Heart right ventricle (tissue), 16 donors: Measurements from ENCODE around the gene WASHC4. TPM values are rescaled to one million over a fixed set of nuclear protein-coding genes. Genes with fewer than 3 reads are reported as not detected.

Source experiments
- ATAC-seq, 8 donors: fragments of 200-7000 bp; cut with Tn5 transposase; one replicate each; pipeline ENCODE4 v1.9.1; 2020; ENCODE audit warnings: mild to moderate bottlenecking in 8 of 8, moderate library complexity in 8 of 8, moderate number of reproducible peaks in 1 of 8
- DNase-seq, 2 donors: peaks; one replicate each; pipeline ENCODE4 v3.0.0-alpha.2; 2020
- H3K27ac ChIP-seq, 10 donors: fragments of 200-600 bp; sonication (generic) in 2 of 10; one replicate each; pipeline versions ENCODE4 v1.5.0 to v1.8.0; 2020 to 2022; ENCODE audit warnings: mild to moderate bottlenecking in 3 of 10
- H3K27me3 ChIP-seq, 7 donors: fragments of 200-600 bp; one replicate each; pipeline ENCODE4 v1.8.0; 2021 to 2022; ENCODE audit warnings: mild to moderate bottlenecking in 2 of 7
- H3K36me3 ChIP-seq, 9 donors: fragments of 200-600 bp; sonication (generic) in 1 of 9; one replicate each; pipeline versions ENCODE4 v1.5.0 to v1.8.0; 2020 to 2022; ENCODE audit warnings: mild to moderate bottlenecking in 2 of 9
- H3K4me1 ChIP-seq, 9 donors: fragments of 200-600 bp; sonication (generic) in 1 of 9; one replicate each; pipeline versions ENCODE4 v1.5.0 to v1.8.0; 2020 to 2022; ENCODE audit warnings: mild to moderate bottlenecking in 4 of 9
- H3K4me3 ChIP-seq, 10 donors: fragments of 200-600 bp; sonication (generic) in 2 of 10; one replicate each; pipeline versions ENCODE4 v1.5.0 to v1.8.0; 2020 to 2022; ENCODE audit warnings: mild to moderate bottlenecking in 7 of 10, moderate library complexity in 2 of 10
- H3K9me3 ChIP-seq, 11 donors: fragments of 200-600 bp in 10 of 11; sonication (generic) in 2 of 11; one replicate each; pipeline versions ENCODE4 v1.5.0 to v1.8.0; 2013 to 2022; ENCODE audit warnings: mild to moderate bottlenecking in 2 of 11, control low read depth in 1 of 11, moderate library complexity in 1 of 11
- WGBS, 2 donors: extraction: QIAGEN DNeasy Blood & Tissue Kit; methylation state at CpG; one replicate each; pipeline ENCODE4 v1.1.7; 2013; ENCODE audit warnings: inconsistent platforms in 1 of 2; 5-methylcytosine and 5-hydroxymethylcytosine counted together
- intact Hi-C, 10 donors: fragments of 100-400 bp; cut with DNase I; formaldehyde crosslinking; loops; one replicate each; pipeline versions ENCODE4 v1.11.1 to v1.14.2; 2022
- polyA plus RNA-seq, 2 donors: library from polyadenylated mRNA; stranded (reverse); fragments of 200-250 nt; gene quantifications; one replicate each; pipeline ENCODE4 v1.2.3, GENCODE V29; 2013
- total RNA-seq, 10 donors: library from RNA; stranded (reverse); fragmentation: NEBNext Ultra II Directional in 3 of 10; extraction: Animal tissue kit (Norgen Biotek cat#: 25700) in 3 of 10; gene quantifications; one replicate each; pipeline versions ENCODE4 v1.2.1 to v1.2.4, GENCODE V29; 2021 to 2023
- TF ChIP-seq, protein P1 (sequence below), 9 donors: fragments of 200-600 bp; sonication (generic) in 2 of 9; IDR thresholded peaks; one replicate each; pipeline versions ENCODE4 v1.5.0 to v1.8.0; 2021 to 2022; ENCODE audit warnings: antibody characterized with exemption in 9 of 9, mild to moderate bottlenecking in 5 of 9, moderate library complexity in 1 of 9
- donor health status: Arrhythmogenic right ventricular cardiomyopathy.
- donor health status: ischemic (EF 13 %, LVEDD 7.1; RV severe dilation, severe dysfunction).
- donor health status: healthy with polysubstance abuse.
- donor health status: DM: no; HTN: yes; CAD: no.
- donor health status: DM: no; HTN: no; CAD: no.
- donor health status: ischemic (EF 25% LVEDD 6.9; RV normal size, moderate dysfunction).
- donor health status: ischemic (EF 25% LVEDD 5.7; RV mildly dilated, moderate dysfunction).
- donor health status: healthy.
- donor health status: DM: yes; HTN: yes; CAD: no.
- donor health status: Ischemic cardiomyopathy.
- donor health status: ischemic (EF 35%, LVEDD 5.7; RV mildly dilated, moderate dysfunction).
- donor health status: nonischemic (EF 11% LVEDD 7.7; RV severe dilation, severe dysfunction).
- donor health status: DM: yes; HTN: yes; CAD: no.
- donor health status: PGD.
- donor health status: ischemic (EF 29% LVEDD 5.4; RV normal size, mild dysfunction).
- donor health status: nonischemic (EF 23%, LVEDD 6.1; RV moderate dilation, normal function).

Gene WASHC4
- total and polyA plus RNA-seq, 12 donors = 7.2 to 31.8 (median 23.8) TPM

DNA sequence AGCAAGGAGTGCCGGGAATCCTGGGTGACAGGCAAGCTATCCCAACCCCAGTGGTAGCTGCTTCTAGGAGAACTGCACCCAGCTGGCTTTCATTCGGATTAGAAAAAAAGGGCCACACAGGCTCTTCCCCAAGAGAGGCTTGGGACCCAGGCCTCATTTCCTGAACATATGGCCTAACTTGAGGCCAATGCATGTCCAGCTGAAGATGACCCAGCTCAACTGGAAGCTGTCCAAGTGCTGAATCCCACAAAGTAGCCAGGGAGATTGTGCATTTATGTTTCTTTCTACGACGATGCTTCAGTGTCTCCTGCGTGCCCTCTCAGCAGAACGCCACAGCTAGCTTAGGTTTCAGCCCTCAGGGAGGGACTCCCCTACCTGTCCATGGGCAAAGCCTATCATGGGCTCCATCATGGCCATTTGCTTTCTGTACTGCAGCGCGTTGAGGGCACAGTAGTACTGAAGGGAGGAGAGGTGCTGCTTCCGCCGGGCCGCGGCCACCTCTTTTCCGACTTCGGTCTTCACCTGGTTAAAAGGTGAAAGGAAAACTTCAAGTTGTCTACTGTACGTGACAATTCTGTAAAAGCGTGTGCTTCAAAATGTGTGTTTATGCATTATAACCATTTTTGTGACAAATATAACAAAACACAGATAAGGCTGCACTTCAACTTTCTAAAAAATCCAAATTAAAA lies 99.3 kb downstream of the WASHC4 start:
- no peaks in the 10 kb centered on the region for H3K27me3 ChIP-seq
- TF ChIP-seq, protein P1, sequence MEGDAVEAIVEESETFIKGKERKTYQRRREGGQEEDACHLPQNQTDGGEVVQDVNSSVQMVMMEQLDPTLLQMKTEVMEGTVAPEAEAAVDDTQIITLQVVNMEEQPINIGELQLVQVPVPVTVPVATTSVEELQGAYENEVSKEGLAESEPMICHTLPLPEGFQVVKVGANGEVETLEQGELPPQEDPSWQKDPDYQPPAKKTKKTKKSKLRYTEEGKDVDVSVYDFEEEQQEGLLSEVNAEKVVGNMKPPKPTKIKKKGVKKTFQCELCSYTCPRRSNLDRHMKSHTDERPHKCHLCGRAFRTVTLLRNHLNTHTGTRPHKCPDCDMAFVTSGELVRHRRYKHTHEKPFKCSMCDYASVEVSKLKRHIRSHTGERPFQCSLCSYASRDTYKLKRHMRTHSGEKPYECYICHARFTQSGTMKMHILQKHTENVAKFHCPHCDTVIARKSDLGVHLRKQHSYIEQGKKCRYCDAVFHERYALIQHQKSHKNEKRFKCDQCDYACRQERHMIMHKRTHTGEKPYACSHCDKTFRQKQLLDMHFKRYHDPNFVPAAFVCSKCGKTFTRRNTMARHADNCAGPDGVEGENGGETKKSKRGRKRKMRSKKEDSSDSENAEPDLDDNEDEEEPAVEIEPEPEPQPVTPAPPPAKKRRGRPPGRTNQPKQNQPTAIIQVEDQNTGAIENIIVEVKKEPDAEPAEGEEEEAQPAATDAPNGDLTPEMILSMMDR (IDR thresholded peaks at IDR 0.05) = no peak
- intact Hi-C loops = no loop called here
- H3K36me3 ChIP-seq = peaks cover 0 to 100% (median 45%) of the 10 kb centered on the region in 9 donors
- 89 to 91% methylated on average over 16 of the region's 16 CpGs for WGBS, 2 donors
- H3K4me3 ChIP-seq = no peak overlapping the region
- DNase-seq (no peak), ATAC-seq (no peak)
- H3K9me3 ChIP-seq = no peaks in the 10 kb centered on the region
- H3K27ac ChIP-seq = no peak overlapping the region
- peaks cover 0 to 6% (median under 1%) of the 10 kb centered on the region in 9 donors for H3K4me1 ChIP-seq

DNA sequence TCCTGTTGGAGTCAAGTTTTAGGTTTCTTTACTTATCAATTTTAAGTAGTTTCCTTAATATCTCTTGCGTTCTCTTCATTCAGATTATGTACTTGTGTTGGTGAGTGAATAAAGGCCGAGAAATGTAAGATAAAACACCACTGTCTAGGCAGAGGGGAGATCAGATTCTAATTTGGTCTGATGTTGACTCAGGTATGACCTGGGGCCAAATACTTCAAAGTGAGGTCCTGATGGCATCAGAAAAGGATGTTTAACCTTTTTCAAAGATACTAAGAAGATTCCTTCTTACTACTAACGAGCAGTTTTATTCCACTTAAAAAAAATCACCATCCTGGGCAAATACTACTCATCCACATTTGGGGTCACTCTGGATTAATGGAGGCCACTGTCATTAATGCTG lies 101.6 kb downstream of the WASHC4 start:
- Histone ChIP-seq H3K9me3 (no peaks in the 10 kb centered on the region), H3K27me3 (no peaks in the 10 kb centered on the region), H3K4me3 (no peak overlapping the region), H3K27ac (no peak overlapping the region), H3K36me3 (peaks cover 0 to 98% (median 36%) of the 10 kb centered on the region in 9 donors), H3K4me1 (no peaks in the 10 kb centered on the region)
- ATAC-seq (no peak), DNase-seq (no peak)
- intact Hi-C loops = no loop called here
- TF ChIP-seq, protein P1 (IDR thresholded peaks at IDR 0.05) = no peak
- WGBS, 2 donors = 93% methylated on average over 3 of the region's 3 CpGs

DNA sequence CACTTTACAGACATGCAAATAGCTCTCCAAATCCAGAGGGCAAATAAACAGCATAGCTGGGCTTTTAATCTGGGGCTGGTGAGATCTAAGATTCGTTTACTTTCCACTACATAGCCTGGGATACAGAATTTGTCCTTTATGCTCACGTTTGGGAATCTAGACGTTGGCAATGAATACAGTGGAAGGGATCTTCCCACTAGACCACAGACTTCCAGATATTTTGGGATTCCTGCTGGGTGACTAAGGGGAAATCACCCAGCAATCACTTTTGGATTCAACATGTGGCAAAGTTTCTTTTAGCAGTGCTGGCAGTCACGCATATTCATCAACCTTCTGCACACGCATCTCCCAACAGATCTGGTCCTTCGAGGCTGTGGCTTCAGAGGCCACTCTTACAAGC lies 104.9 kb downstream of the WASHC4 start:
- Histone ChIP-seq H3K27me3 (no peaks in the 10 kb centered on the region), H3K4me1 (peaks cover 0 to 8% (median 0%) of the 10 kb centered on the region in 9 donors), H3K36me3 (peaks cover 0 to 98% (median 28%) of the 10 kb centered on the region in 9 donors), H3K9me3 (no peaks in the 10 kb centered on the region), H3K4me3 (no peak overlapping the region), H3K27ac (no peak overlapping the region)
- ATAC-seq (no peak), DNase-seq (no peak)
- intact Hi-C loops = no loop called here
- 88 to 91% methylated on average over 6 of the region's 6 CpGs for WGBS, 2 donors
- TF ChIP-seq, protein P1 (IDR thresholded peaks at IDR 0.05) = no peak

DNA sequence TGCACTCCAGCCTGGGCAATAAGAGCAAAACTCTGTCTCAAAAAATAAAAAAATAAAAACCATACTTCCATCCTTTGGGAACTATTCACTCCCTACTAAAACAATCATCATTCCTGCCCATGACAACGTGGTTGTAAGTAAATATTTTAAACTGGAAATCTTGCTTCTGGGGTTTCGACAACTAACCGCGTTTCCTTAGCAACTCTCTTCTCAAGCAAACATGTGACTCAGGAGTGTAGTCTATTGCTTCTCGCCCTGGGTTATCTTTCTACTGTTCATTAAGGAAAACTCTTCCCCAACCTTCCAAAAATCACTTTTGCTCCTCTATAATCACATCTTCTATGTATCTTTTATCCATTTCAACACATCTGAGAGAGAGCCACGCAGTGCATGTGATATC lies 106.6 kb downstream of the WASHC4 start:
- Histone ChIP-seq H3K27me3 (no peaks in the 10 kb centered on the region), H3K36me3 (peaks cover 0 to 93% (median 25%) of the 10 kb centered on the region in 9 donors), H3K9me3 (no peaks in the 10 kb centered on the region), H3K27ac (no peak overlapping the region), H3K4me3 (no peak overlapping the region), H3K4me1 (peaks cover 0 to 25% (median 14%) of the 10 kb centered on the region in 9 donors)
- TF ChIP-seq, protein P1 (IDR thresholded peaks at IDR 0.05) = no peak
- intact Hi-C loops = no loop called here
- 92 to 93% methylated on average over 6 of the region's 6 CpGs for WGBS, 2 donors
- ATAC-seq (no peak), DNase-seq (no peak)
